Astrocyte (in vitro differentiated cells and primary cell): ENCODE results near the gene VCPKMT.

Experiments used
- CTCF ChIP-seq: IDR thresholded peaks from 2 replicates; pipeline ENCODE4 v1.5.1; 2011; ENCODE audit warnings: low read depth, mild to moderate bottlenecking, inconsistent platforms, low read length, moderate library complexity; ENCODE audit not compliant: insufficient read depth
- EZH2 ChIP-seq: IDR thresholded peaks from 2 replicates; pipeline ENCODE4 v1.6.1; 2012; ENCODE audit warnings: mild to moderate bottlenecking, low read length, inconsistent platforms; ENCODE audit not compliant: insufficient read depth

- TF ChIP-seq CTCF (no peak), EZH2 (no peak)
Measured at GRCh38 chr14:50086321-50086711, 30.1 kb downstream of the VCPKMT start.
